ENCODE data around the gene FCRL6. TPM values are rescaled to one million over a fixed set of nuclear protein-coding genes. Genes with fewer than 3 reads are reported as not detected.

FCRL6 gene
- total RNA-seq, 2 experiments from 2014 or later = not detected

DNA sequence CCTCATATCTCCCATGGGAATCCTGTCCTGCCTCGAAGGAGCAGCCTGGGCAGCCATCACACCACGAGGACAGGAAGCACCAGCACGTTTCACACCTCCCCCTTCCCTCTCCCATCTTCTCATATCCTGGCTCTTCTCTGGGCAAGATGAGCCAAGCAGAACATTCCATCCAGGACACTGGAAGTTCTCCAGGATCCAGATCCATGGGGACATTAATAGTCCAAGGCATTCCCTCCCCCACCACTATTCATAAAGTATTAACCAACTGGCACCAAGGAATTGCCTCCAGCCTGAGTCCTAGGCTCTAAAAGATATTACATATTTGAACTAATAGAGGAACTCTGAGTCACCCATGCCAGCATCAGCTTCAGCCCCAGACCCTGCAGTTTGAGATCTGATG, 33.2 kb downstream of the FCRL6 start:
- ATAC-seq (no peak), DNase-seq (no peak)
- Mint-ChIP-seq H3K4me3 (no peak overlapping the region), H3K27ac (no peak overlapping the region), H3K36me3 (ENCODE audit: low read depth) (peaks cover 2% of the 10 kb centered on the region), H3K27me3 (no peaks in the 10 kb centered on the region), H3K9me3 (ENCODE audit: low read depth) (no peaks in the 10 kb centered on the region), H3K4me1 (peaks cover 14% of the 10 kb centered on the region)
- intact Hi-C loops (cut with DNase I, micrococcal nuclease) = loop anchor here in 1 of 2 experiments (5.0 kb wide), 1 partner anchor 57 kb away; no protein-coding TSS in a partner anchor
- POLR2A ChIA-PET = no interaction called here
- CTCF ChIA-PET = no interaction called here

DNA sequence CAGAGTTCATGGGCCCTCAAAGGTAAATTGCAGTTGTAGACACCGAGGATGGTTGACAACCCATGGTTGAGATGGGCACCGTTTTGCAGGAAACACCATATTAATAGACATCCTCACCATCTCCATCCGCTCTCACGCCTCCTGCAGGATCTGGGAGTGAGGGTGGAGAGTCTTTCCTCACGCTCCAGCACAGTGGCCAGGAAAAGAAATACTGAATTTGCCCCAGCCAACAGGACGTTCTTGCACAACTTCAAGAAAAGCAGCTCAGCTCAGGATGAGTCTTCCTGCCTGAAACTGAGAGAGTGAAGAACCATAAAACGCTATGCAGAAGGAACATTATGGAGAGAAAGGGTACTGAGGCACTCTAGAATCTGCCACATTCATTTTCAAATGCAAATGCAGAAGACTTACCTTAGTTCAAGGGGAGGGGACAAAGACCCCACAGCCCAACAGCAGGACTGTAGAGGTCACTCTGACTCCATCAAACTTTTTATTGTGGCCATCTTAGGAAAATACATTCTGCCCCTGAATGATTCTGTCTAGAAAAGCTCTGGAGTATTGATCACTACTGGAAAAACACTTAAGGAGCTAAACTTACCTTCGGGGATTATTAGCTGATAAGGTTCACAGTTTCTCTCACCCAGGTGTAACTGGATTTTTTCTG, 33.8 kb downstream of the FCRL6 start:
- no peaks in the 10 kb centered on the region for H3K9me3 Mint-ChIP-seq (ENCODE audit: low read depth)
- intact Hi-C loops (cut with DNase I, micrococcal nuclease) = loop anchor here in 1 of 2 experiments (5.0 kb wide), 1 partner anchor 56 kb away; no protein-coding TSS in a partner anchor
- ATAC-seq = no peak
- no peak for DNase-seq
- H3K36me3 Mint-ChIP-seq (ENCODE audit: low read depth) = peaks cover 2% of the 10 kb centered on the region
- ChIA-PET POLR2A (no interaction called here), CTCF (interaction anchor here (1.0 to 1.4 kb wide), 2 partner anchors 10 to 110 kb away, joined by 4 to 5 read pairs; no protein-coding TSS in a partner anchor)
- H3K4me3 Mint-ChIP-seq = no peak overlapping the region
- H3K4me1 Mint-ChIP-seq = peaks cover 14% of the 10 kb centered on the region
- no peak overlapping the region for H3K27ac Mint-ChIP-seq
- H3K27me3 Mint-ChIP-seq = no peaks in the 10 kb centered on the region

DNA sequence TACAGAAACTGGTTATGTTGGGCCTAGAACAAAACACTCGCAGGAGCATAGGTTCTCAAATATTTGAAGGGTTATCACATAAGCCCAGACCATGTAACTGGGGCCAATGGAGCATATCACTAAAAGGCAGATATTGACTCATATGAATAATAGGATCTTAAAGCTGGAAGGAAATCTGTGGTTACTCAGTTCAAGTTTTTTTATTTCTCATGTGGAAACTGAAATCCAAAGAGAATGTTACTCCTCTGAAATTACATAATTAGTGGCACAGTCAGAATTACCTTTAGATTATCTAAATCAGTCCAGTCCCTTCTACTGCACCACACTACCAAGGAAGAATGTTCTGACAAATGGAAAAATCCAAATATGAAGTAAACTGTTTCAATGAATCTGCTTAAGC, 36.6 kb downstream of the FCRL6 start:
- POLR2A ChIA-PET = interaction anchor here (1.1 kb wide), 1 partner anchor 83 kb away, joined by 3 read pairs; no protein-coding TSS in a partner anchor
- H3K27ac Mint-ChIP-seq = peak overlapping the region; percentile 44
- peaks cover 2% of the 10 kb centered on the region for H3K36me3 Mint-ChIP-seq (ENCODE audit: low read depth)
- no peaks in the 10 kb centered on the region for H3K9me3 Mint-ChIP-seq (ENCODE audit: low read depth)
- no peak overlapping the region for H3K4me3 Mint-ChIP-seq
- no peaks in the 10 kb centered on the region for H3K27me3 Mint-ChIP-seq
- DNase-seq (no peak), ATAC-seq (peak; percentile 57)
- CTCF ChIA-PET = no interaction called here
- peaks cover 14% of the 10 kb centered on the region for H3K4me1 Mint-ChIP-seq
- intact Hi-C loops (cut with DNase I, micrococcal nuclease) = loop anchor here in 1 of 2 experiments (5.0 kb wide), 1 partner anchor 54 kb away; no protein-coding TSS in a partner anchor

DNA sequence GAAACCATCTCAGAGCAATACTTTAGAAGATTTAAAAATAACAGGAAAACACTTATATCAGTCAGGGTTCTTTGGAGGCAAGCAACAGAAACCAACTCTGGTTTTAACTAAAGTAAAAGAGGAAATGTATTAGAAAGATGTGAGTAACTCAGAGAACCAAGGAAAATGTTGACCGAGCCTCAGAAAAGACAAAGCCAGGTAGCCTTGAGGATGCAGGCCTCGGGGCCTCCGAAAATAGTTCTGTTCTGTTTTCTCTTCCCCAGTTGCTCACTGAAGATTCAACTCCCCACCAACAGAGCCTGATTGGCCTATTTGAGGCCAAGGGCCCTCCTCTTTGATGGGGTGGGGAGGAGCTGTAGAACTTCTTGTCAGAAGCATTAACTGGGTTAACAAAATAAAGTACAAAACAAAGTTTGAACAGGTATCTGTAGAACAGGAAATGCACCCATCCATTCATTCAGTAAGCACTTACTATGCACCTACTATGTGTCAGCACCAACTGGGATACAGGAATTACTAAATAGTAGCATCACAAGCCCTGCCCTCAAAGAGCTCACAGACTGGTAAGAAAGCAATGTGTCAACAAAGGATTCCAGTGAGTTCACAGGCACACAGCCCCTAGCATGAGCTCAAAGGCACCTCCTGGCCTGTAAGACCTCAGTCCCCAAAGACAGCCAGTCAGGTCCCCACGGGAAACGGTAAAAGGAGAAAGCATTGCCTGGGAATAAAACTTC, 37.1 kb downstream of the FCRL6 start:
- peaks cover 14% of the 10 kb centered on the region for H3K4me1 Mint-ChIP-seq
- no peaks in the 10 kb centered on the region for H3K27me3 Mint-ChIP-seq
- no peak overlapping the region for H3K4me3 Mint-ChIP-seq
- intact Hi-C loops (cut with DNase I, micrococcal nuclease) = loop anchor here in 1 of 2 experiments (5.0 kb wide), 1 partner anchor 53 kb away; no protein-coding TSS in a partner anchor
- no peaks in the 10 kb centered on the region for H3K9me3 Mint-ChIP-seq (ENCODE audit: low read depth)
- H3K36me3 Mint-ChIP-seq (ENCODE audit: low read depth) = peaks cover 2% of the 10 kb centered on the region
- DNase-seq = no peak
- POLR2A ChIA-PET = interaction anchor here (1.1 kb wide), 1 partner anchor 82 kb away, joined by 3 read pairs; no protein-coding TSS in a partner anchor
- peak; percentile 58 for ATAC-seq
- CTCF ChIA-PET = interaction anchor here (0.6 to 1.7 kb wide), 4 partner anchors 12 to 64 kb away, joined by 3 to 6 read pairs (median 4); partner anchors contain the start of gene SLAMF8
- H3K27ac Mint-ChIP-seq = peak overlapping the region; percentile 44

DNA sequence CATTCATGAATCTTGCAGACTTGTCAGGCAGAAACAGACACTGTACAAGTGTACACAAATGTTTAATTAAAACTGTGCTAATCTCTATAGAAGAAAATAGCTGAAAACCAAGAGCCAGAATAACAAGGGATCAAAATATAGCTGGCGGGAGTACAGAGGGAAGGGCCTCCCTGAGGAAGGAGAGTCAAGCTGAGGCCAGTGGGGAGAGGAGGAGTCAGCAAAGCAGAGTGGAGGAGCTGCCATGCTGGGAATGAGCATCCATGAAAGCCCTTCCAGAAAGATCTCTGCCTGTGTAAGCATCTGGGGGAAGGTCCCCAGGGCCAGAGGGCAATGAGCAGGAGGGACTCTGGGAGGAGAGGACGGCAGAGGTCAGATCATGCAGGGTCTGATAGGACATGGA, 39.6 kb downstream of the FCRL6 start:
- no peak for ATAC-seq
- intact Hi-C loops (cut with DNase I, micrococcal nuclease) = no loop called here
- DNase-seq = no peak
- Mint-ChIP-seq H3K4me1 (peaks cover 14% of the 10 kb centered on the region), H3K36me3 (ENCODE audit: low read depth) (no peaks in the 10 kb centered on the region), H3K4me3 (no peak overlapping the region), H3K27me3 (no peaks in the 10 kb centered on the region), H3K27ac (no peak overlapping the region), H3K9me3 (ENCODE audit: low read depth) (no peaks in the 10 kb centered on the region)
- ChIA-PET POLR2A (no interaction called here), CTCF (interaction anchor here (0.9 to 2.6 kb wide), 3 partner anchors 42 to 84 kb away, joined by 3 to 7 read pairs (median 3); partner anchors contain the start of gene TAGLN2)

DNA sequence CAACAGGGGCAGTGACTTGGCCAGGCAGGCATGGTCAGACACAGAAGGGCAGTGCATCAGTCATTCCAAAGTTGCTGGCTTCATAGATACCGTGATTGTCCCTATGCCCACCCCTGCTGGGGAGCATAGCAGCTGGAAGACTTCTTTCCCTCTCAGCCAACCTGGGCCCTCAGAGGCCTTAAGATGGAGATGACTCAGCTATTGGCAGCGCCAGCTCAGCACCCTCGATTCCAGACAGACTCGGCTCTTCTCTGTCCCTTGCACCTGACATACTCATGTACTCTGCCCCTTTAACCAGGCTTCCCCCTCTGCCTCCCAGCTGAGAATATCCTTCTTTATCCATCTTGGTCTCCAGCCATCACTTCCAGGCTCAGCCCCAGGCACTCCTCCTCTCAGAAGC, 41.3 kb downstream of the FCRL6 start:
- POLR2A ChIA-PET = no interaction called here

DNA sequence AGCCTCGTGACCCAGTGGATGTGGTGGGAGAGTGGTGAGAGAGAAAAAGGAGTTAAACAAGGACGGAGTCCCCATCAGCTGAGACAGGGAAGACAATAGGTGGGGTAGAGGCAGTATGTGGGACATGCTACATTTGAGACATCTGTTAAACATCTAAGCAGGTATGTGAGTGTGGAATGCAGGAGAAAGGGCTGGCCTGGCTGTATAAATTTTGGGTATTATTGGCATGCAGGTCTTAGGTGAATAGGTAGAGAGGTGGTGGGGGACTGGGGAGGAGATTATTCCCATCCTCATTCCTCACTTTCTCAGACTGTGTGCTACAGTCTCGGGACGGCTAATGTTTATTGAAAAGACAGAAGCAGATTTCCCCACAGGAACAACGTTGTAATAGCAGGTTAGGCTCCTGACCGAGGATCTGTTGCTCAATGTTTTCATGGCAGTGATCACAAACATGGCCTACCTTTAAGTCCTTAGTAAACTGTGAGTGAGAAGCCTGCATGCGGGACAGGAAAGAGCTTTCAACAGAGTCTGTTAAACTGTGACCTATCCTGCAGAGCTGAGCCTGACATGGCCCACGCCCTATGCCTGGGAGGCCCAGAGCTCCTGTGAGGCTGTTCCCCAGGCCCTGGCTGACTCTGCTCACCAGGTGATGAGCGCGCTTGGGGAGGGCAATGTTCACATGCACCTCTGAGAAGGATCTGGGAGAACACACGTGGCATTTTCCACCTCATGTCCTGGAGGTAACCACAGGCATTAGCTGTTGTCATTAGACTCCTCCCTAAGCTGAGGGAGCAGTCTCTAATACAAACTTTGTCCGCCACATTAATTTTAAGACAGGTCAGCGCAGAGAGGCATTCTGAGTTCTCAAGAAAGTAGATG, 43.8 kb downstream of the FCRL6 start:
- H3K27me3 Mint-ChIP-seq = no peaks in the 10 kb centered on the region
- no peak overlapping the region for H3K4me3 Mint-ChIP-seq
- ChIA-PET POLR2A (no interaction called here), CTCF (interaction anchor here (1.0 kb wide), 1 partner anchor 10 kb away, joined by 5 read pairs; no protein-coding TSS in a partner anchor)
- intact Hi-C loops (cut with DNase I, micrococcal nuclease) = no loop called here
- H3K36me3 Mint-ChIP-seq (ENCODE audit: low read depth) = no peaks in the 10 kb centered on the region
- ATAC-seq (no peak), DNase-seq (no peak)
- H3K27ac Mint-ChIP-seq = no peak overlapping the region
- H3K9me3 Mint-ChIP-seq (ENCODE audit: low read depth) = no peaks in the 10 kb centered on the region
- no peaks in the 10 kb centered on the region for H3K4me1 Mint-ChIP-seq

More for the DNA sequence above, 41.3 kb downstream of the FCRL6 start:
- intact Hi-C loops (cut with DNase I, micrococcal nuclease) = no loop called here
- H3K27ac Mint-ChIP-seq = no peak overlapping the region
- ATAC-seq = no peak
- CTCF ChIA-PET = interaction anchor here (1.2 to 1.4 kb wide), 2 partner anchors 9 to 10 kb away, joined by 3 read pairs; no protein-coding TSS in a partner anchor
- no peak for DNase-seq
- H3K4me3 Mint-ChIP-seq = no peak overlapping the region
- peaks cover 12% of the 10 kb centered on the region for H3K4me1 Mint-ChIP-seq
- no peaks in the 10 kb centered on the region for H3K27me3 Mint-ChIP-seq
- no peaks in the 10 kb centered on the region for H3K9me3 Mint-ChIP-seq (ENCODE audit: low read depth)
- no peaks in the 10 kb centered on the region for H3K36me3 Mint-ChIP-seq (ENCODE audit: low read depth)

DNA sequence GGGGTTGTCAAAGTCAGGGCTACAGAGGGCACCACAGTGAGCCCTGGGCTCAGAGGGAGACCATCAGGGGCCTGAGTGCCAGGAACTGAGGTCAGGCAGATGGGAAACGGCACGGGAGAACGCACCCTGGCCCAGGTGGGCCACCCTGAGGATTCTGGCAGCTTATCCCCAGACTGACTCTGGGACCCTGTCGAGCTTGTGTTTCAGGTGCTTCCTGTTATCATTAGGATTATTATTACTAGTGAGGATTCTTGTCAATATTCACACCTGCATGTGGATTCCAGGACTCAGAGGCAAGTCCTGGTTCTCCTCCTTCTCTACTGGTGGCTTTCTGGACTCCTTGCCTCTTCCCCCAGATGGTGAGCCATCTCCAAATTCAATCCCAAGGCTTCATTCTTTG, 45.1 kb downstream of the FCRL6 start:
- Mint-ChIP-seq H3K4me1 (no peaks in the 10 kb centered on the region), H3K27me3 (no peaks in the 10 kb centered on the region), H3K27ac (no peak overlapping the region), H3K36me3 (ENCODE audit: low read depth) (no peaks in the 10 kb centered on the region), H3K9me3 (ENCODE audit: low read depth) (no peaks in the 10 kb centered on the region), H3K4me3 (no peak overlapping the region)
- DNase-seq = no peak
- ChIA-PET POLR2A (interaction anchor here (0.5 kb wide), 1 partner anchor 59 kb away, joined by 4 read pairs; no protein-coding TSS in a partner anchor), CTCF (interaction anchor here (0.6 to 1.0 kb wide), 4 partner anchors 26 to 138 kb away, joined by 3 to 4 read pairs (median 3); no protein-coding TSS in a partner anchor)
- intact Hi-C loops (cut with DNase I, micrococcal nuclease) = no loop called here
- ATAC-seq = no peak

DNA sequence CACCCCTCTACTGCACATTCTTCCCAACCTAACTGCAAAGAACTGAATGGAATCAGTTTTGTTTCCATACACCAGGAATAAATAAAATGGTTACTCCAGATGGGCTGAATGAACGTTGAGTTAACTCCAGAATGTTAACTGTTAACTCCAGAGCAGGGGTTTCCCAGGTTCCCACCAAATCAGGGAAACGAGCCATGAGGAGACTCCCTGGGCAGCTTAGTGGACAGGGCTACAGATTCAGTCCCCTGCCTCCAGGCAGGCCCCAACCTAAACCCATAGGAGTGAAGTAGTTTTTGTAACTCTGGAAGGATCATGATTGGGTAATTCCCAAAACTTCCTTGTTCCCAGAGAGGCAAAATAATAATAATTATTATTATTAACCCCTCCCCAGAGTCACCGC, 46.2 kb downstream of the FCRL6 start:
- ATAC-seq = no peak
- intact Hi-C loops (cut with DNase I, micrococcal nuclease) = no loop called here
- Mint-ChIP-seq H3K4me1 (no peaks in the 10 kb centered on the region), H3K9me3 (ENCODE audit: low read depth) (no peaks in the 10 kb centered on the region), H3K27ac (no peak overlapping the region), H3K4me3 (no peak overlapping the region), H3K36me3 (ENCODE audit: low read depth) (no peaks in the 10 kb centered on the region), H3K27me3 (no peaks in the 10 kb centered on the region)
- POLR2A ChIA-PET = no interaction called here
- CTCF ChIA-PET = no interaction called here
- DNase-seq = no peak

DNA sequence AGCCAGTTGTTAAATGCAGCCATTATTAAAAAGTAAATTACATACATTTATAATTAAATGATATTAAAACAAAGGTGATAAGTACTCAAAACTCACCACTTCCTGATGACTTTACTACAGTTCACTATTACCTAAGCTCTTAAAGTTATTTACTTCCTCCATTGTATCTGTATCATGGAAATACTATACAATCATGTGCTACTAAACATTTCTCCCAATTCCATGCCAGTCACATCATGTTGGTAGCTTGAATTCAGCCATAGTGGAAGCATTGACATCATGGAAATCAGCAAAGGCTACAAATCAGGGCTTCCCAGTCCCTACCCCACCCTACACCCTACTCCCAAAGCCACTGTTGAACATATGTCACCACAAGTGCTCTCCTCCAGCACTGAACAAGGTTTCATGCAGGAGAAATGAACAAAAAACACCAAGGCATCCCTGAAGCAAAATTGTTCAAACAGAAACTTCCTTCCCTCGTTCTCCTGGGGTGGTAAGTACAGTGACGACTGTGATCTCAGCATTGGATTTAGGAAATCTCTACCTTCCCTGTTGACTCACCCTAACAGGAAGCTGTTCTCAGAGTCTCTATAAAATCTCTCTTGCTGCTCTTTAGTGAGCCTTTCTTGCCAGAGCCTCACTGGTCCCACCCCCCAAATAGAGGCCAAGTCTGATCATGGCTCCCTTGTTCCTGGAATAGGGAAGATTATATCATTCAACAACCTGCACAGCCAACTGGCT, 47.6 kb downstream of the FCRL6 start:
- CTCF ChIA-PET = interaction anchor here (0.9 to 1.7 kb wide), 2 partner anchors 50 to 74 kb away, joined by 3 to 4 read pairs; no protein-coding TSS in a partner anchor
- H3K36me3 Mint-ChIP-seq (ENCODE audit: low read depth) = no peaks in the 10 kb centered on the region
- intact Hi-C loops (cut with DNase I, micrococcal nuclease) = loop anchor here in 1 of 2 experiments (5.0 kb wide), 1 partner anchor 248 kb away; the partner anchor contains the start of gene IGSF8
- H3K4me3 Mint-ChIP-seq = no peak overlapping the region
- ATAC-seq (no peak), DNase-seq (no peak)
- POLR2A ChIA-PET = no interaction called here
- H3K27ac Mint-ChIP-seq = no peak overlapping the region
- peaks cover 6% of the 10 kb centered on the region for H3K4me1 Mint-ChIP-seq
- H3K9me3 Mint-ChIP-seq (ENCODE audit: low read depth) = no peaks in the 10 kb centered on the region
- H3K27me3 Mint-ChIP-seq = no peaks in the 10 kb centered on the region

Measured in activated CD4-positive, alpha-beta T cell treated with anti-CD3 and anti-CD28 coated beads for 36 hours (primary cell).